ENCODE results near the gene MRPS9. TPM values are rescaled to one million over a fixed set of nuclear protein-coding genes. Genes with fewer than 3 reads are reported as not detected.

Gene MRPS9
- 35.9 and 36.0 TPM in 2 replicates for total RNA-seq (2014; rRNA removed; shearing (Covaris generic))

DNA sequence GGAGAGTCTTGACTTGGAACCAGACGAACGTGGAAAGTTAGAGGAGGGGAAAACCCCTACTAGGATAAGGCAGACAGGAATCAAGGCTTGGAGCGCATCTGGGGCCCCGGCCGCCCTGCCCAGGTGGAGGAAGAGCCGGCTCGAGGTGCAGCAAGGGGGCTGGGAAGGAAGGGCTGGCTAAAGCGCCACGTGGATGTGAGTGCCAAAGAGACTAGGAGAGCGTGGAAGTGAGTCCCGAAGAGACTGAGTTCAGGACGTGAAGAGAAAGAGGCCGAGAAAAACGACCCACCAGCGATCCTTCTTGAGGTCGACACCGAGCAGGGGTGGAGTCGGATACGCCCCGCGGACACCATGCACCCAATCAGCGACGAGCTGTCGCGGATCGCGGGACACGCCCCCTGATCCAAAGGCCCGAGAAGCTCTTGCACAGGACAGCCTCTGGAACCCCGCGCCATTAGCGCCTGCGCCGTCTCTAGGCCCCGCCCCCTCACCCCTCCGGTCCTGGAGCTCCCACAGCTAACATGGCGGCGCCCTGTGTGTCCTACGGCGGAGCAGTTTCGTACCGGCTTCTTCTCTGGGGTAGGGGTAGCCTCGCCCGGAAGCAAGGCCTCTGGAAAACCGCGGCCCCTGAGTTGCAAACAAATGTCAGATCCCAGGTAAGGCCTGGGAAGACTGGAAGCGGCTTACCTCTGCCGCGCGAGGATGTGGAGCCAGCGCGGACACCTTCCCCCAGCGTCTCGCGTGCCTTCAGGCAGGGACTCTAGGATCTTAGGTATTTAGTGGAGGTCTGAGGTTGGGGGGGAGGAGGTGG, at the start of gene MRPS9:
MRPS9 (plus strand) TSS at position 498 of the 811 bp plus-strand sequence; CDS start at position 522, 24 bp downstream.

Other genes starting within 250 kb of the MRPS9 start
- gene POU3F3, start 184.0 kb upstream of the MRPS9 start, total RNA-seq (2014; rRNA removed; shearing (Covaris generic)): 0.34 TPM in 1 of 2 replicates, not detected in the other
- gene GPR45, start 203.7 kb downstream of the MRPS9 start, total RNA-seq (2014; rRNA removed; shearing (Covaris generic)): not detected in 2 replicates

All from A375 (cell line).